DND-41 (cell line): ENCODE results near the gene GTF3C1.

Experiments used
- ATAC-seq: fragments of 200-7000 bp; cut with Tn5 transposase; 3 replicates; pipeline ENCODE4 v1.9.1; 2021; ENCODE audit warnings: low read depth; ENCODE audit not compliant: insufficient read depth
- DNase-seq: peaks from one replicate; pipeline ENCODE4 v3.0.0-alpha.2; 2020
- H2AFZ ChIP-seq: 2 replicates; pipeline ENCODE4 v1.6.0; 2012; ENCODE audit warnings: low read depth, low read length
- H3K27ac ChIP-seq: 2 replicates; pipeline ENCODE4 v1.5.1; 2012; ENCODE audit warnings: low read length, inconsistent platforms
- H3K27me3 ChIP-seq: fragments of 200-600 bp; sonication (generic); 2 replicates; pipeline ENCODE4 v1.6.0; 2012; ENCODE audit warnings: low read length, mild to moderate bottlenecking, inconsistent platforms; ENCODE audit not compliant: insufficient read depth, poor library complexity
- H3K36me3 ChIP-seq: 2 replicates; pipeline ENCODE4 v1.5.1; 2012; ENCODE audit warnings: low read length, inconsistent platforms; ENCODE audit not compliant: insufficient read depth
- H3K4me1 ChIP-seq: 2 replicates; pipeline ENCODE4 v1.5.1; 2012; ENCODE audit warnings: mild to moderate bottlenecking, low read length; ENCODE audit not compliant: insufficient read depth
- H3K4me2 ChIP-seq: 2 replicates; pipeline ENCODE4 v1.6.0; 2012; ENCODE audit warnings: mild to moderate bottlenecking, moderate library complexity, low read length, inconsistent platforms; ENCODE audit not compliant: insufficient read depth
- H3K4me3 ChIP-seq, 2 experiments: fragments of 200-600 bp in 1 of 2; shearing (Covaris generic) in 1 of 2; 2 replicates each; pipeline ENCODE4 v1.5.1; 2012 to 2016; ENCODE audit warnings: inconsistent platforms in 2 of 2, low read length in 2 of 2, mild to moderate bottlenecking in 2 of 2, low read depth in 1 of 2, moderate library complexity in 1 of 2
- H3K79me2 ChIP-seq: 2 replicates; pipeline ENCODE4 v1.6.0; 2012; ENCODE audit warnings: low read length, inconsistent platforms; ENCODE audit not compliant: insufficient read depth
- H3K9ac ChIP-seq: 2 replicates; pipeline ENCODE4 v1.6.0; 2012; ENCODE audit warnings: low read depth, mild to moderate bottlenecking, inconsistent platforms, low read length, moderate library complexity
- H3K9me3 ChIP-seq: 2 replicates; pipeline ENCODE4 v1.5.1; 2012; ENCODE audit warnings: low read length, moderate library complexity, mild to moderate bottlenecking, inconsistent platforms; ENCODE audit not compliant: insufficient read depth, severe bottlenecking
- H4K20me1 ChIP-seq: 2 replicates; pipeline ENCODE4 v1.6.0; 2012; ENCODE audit warnings: low read length; ENCODE audit not compliant: insufficient read depth
- EZH2 ChIP-seq: IDR thresholded peaks from 3 replicates; pipeline ENCODE4 v1.6.1; 2012; ENCODE audit warnings: borderline replicate concordance, low read depth, mild to moderate bottlenecking, moderate library complexity, low read length, inconsistent platforms; ENCODE audit not compliant: severe bottlenecking
- TF ChIP-seq, protein P1 (sequence below): IDR thresholded peaks from 2 replicates; pipeline ENCODE4 v1.5.1; 2012; ENCODE audit warnings: borderline replicate concordance, low read length, moderate library complexity, mild to moderate bottlenecking; ENCODE audit not compliant: poor library complexity, severe bottlenecking; ENCODE audit errors: extremely low read depth

The GTF3C1 gene

DNA sequence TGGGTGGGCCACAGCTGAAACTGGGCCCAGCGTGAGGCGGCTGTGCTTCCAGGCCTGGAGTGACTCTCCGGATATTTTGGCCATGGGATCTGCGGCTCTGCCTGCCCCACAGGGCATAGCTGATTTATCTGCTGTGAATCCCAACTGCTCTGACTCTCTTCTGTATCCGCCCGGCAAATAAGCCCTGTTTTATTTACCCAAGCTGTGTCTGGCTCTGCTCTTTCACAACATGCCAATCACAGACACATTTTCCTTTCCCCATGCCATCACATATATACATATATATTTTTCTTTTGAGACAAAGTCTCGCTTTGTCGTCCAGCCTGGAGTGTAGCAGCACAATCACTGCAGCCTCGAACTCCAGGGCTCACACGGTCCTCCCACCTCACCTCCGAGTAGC, 33.3 kb downstream of the GTF3C1 start:
- Histone ChIP-seq H3K27ac (no peak overlapping the region), H3K4me2 (no peak overlapping the region), H4K20me1 (peaks cover 10% of the 10 kb centered on the region; the same call in 1 of the 2 replicates), H2AFZ (no peak overlapping the region), H3K4me1 (no peaks in the 10 kb centered on the region), H3K9me3 (no peaks in the 10 kb centered on the region), H3K27me3 (no peaks in the 10 kb centered on the region), H3K79me2 (no peaks in the 10 kb centered on the region), H3K9ac (no peak overlapping the region), H3K36me3 (peaks cover 60% of the 10 kb centered on the region), H3K4me3 (no peak overlapping the region)
- no peak for ATAC-seq
- no peak for DNase-seq
- TF ChIP-seq EZH2 = no peak
- TF ChIP-seq, protein P1, sequence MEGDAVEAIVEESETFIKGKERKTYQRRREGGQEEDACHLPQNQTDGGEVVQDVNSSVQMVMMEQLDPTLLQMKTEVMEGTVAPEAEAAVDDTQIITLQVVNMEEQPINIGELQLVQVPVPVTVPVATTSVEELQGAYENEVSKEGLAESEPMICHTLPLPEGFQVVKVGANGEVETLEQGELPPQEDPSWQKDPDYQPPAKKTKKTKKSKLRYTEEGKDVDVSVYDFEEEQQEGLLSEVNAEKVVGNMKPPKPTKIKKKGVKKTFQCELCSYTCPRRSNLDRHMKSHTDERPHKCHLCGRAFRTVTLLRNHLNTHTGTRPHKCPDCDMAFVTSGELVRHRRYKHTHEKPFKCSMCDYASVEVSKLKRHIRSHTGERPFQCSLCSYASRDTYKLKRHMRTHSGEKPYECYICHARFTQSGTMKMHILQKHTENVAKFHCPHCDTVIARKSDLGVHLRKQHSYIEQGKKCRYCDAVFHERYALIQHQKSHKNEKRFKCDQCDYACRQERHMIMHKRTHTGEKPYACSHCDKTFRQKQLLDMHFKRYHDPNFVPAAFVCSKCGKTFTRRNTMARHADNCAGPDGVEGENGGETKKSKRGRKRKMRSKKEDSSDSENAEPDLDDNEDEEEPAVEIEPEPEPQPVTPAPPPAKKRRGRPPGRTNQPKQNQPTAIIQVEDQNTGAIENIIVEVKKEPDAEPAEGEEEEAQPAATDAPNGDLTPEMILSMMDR = no peak

DNA sequence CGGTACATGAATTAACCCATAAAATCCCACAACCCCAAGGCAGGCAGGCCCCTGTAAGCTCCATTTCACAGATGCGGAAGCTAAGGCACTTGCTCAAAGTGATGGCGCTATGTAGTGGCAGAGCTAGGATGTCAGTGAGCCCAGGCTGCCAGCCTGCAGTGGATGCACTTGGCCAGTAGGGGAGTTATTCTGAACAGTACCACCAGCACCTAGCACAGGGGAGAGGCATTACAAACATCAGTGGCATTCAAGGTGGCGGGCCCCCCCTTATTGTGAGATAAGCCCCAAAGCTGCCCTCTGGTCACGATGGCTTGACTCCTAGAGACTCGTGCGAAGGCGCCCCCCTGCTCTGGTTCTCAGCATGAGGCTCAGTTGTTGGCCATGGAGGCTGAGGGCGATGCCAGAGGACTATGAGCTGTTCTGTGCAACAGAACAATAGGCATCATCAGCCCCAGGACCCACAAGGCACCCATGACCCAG, 33.8 kb downstream of the GTF3C1 start:
- DNase-seq = peak; percentile 45

DNA sequence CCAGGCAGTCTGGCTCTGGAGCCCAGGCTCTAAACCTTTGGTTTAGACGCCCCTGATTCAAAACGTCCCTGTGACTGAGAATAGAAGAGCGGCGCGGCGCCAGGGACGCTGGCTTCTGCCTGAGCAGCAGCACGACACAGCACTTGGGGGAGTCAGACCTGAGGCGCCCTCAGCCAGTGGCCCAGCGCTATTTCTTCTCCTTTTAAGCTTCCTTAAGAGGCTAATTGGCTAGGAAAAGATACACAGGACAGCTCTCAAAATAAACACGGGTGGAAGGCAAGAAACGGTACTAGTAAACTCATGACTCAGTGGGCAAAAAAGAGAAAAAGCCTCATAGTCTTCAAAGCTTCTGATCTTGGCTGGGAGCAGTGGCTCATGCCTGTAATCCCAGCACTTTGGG, 34.9 kb downstream of the GTF3C1 start:
- no peak for DNase-seq
- Histone ChIP-seq H2AFZ (no peak overlapping the region), H3K27me3 (no peaks in the 10 kb centered on the region), H4K20me1 (peaks cover 10% of the 10 kb centered on the region; the same call in 1 of the 2 replicates), H3K27ac (no peak overlapping the region), H3K4me3 (no peak overlapping the region), H3K4me2 (no peak overlapping the region), H3K9ac (no peak overlapping the region), H3K9me3 (no peaks in the 10 kb centered on the region), H3K4me1 (no peaks in the 10 kb centered on the region), H3K79me2 (no peaks in the 10 kb centered on the region), H3K36me3 (peaks cover 69% of the 10 kb centered on the region)
- no peak for TF ChIP-seq EZH2
- TF ChIP-seq, protein P1 = no peak
- ATAC-seq = no peak

More for the DNA sequence above, 33.8 kb downstream of the GTF3C1 start:
- H3K4me1 ChIP-seq = no peaks in the 10 kb centered on the region
- H3K9me3 ChIP-seq = no peaks in the 10 kb centered on the region
- no peak overlapping the region for H3K27ac ChIP-seq
- H4K20me1 ChIP-seq = peaks cover 10% of the 10 kb centered on the region; the same call in 1 of the 2 replicates
- no peaks in the 10 kb centered on the region for H3K27me3 ChIP-seq
- H3K4me2 ChIP-seq = no peak overlapping the region
- H3K4me3 ChIP-seq = no peak overlapping the region
- H3K9ac ChIP-seq = no peak overlapping the region
- no peak overlapping the region for H2AFZ ChIP-seq
- no peaks in the 10 kb centered on the region for H3K79me2 ChIP-seq
- H3K36me3 ChIP-seq = peaks cover 62% of the 10 kb centered on the region
- ATAC-seq = peak; percentile 84
- TF ChIP-seq EZH2 = no peak
- TF ChIP-seq, protein P1 = peak; percentile 79
